Stimulated activated CD4-positive, alpha-beta T cell treated with anti-CD3 and anti-CD28 coated beads, Interleukin-1b, Interleukin-23, amount 100 ng/mL, for 24 hours (primary cell): ENCODE measurements around the gene OR13J1.
A peak's percentile ranks its signal among the peaks of the same experiment; 100 is the strongest.

Source experiments
- DNase-seq, 4 experiments: peaks; one replicate each; pipeline ENCODE4 v3.0.0-alpha.2; 2020; ENCODE audit warnings: low read depth in 4 of 4, low spot score in 1 of 4

OR13J1 gene

DNA sequence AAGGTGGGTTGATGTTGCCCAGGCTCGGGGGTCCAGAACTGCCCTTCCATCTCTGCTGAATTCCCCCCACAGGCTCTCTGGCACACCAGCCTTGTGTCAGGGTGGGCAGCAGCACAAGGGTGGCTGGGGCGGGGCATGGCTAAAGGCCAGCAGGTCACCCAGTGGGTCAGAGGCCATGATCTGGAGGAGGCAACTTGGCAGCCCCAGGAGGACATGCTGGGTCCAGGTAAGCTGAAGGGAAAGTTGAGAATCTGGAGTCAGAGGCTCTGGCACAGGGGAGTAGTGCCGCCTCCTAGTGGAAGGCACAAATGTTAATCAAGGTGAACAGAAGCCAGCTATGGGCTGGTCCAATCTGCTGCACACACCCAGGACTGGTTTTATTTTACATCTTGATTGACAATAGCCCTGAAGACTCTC lies 35.0 kb downstream of the OR13J1 start:
- DNase-seq, result no peak

DNA sequence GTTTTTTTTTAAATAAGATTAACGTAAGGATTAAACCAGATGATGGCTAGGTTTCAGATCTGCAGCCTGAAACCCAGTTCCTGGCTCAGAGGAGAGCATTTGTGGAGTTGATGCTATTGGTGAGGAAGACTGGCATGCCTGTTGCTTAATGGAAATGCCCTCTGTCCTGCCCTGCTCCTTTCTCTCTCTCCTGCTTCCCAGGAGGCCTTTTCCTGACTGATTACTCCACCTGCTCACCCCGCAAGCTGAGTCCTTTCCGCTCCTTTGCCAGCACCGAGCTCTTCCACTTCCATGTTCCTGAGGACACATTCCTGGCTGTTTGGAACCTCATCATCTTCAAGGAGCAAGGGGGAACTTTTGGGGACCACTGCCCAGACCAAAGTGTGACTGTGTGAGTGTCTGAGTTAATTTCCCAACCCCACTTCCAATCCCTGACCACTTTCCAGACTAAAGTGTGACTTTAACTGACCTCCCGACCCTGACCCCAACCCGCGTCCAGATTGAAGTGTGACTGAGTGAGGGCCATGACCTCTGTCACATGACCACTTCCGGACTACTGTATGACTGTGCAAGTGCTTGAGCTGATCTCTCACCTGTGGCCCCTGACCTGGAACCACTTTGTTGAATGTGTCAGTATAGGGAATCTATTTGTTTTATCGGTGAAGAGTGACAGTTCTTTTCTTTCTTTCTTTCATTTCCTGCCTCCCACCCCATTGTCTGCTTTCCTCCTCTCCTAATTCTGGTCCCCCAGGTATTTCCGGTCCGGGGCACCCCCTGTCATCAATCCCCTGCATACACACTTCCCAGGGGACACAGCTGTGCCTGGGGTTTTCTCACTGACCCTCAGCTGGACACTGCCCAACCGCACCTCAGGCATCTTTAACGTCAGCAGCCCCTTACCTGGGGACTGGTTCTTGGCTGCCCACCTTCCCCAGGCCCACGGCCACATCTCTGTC lies 35.7 kb downstream of the OR13J1 start:
- no peak for DNase-seq

GRCh38 chr9:35832814-35833213 lies 37.4 kb downstream of the OR13J1 start:
- no peak for DNase-seq

DNA sequence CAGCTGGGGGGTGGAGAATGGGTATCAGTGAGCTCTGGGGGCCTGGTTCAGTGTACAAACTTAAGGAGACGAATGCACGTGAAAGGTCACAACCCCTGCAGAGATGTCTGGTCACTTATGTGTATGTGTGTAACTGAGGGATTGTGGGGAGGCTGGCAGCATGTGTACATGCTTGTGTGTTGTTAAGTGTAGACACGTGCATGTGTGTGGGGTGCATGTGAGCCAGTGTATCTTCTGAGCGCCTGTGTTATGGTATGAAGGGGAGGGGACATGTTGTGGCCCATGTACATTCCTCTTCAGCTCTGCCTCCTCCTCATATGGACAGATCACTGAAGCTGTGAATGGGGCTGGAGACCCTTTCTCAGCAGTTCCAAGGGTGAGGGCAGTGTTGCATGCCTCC lies 39.2 kb downstream of the OR13J1 start:
- DNase-seq, result no peak

GRCh38 chr9:35829764-35830096 lies 40.5 kb downstream of the OR13J1 start:
- DNase-seq, result no peak

DNA sequence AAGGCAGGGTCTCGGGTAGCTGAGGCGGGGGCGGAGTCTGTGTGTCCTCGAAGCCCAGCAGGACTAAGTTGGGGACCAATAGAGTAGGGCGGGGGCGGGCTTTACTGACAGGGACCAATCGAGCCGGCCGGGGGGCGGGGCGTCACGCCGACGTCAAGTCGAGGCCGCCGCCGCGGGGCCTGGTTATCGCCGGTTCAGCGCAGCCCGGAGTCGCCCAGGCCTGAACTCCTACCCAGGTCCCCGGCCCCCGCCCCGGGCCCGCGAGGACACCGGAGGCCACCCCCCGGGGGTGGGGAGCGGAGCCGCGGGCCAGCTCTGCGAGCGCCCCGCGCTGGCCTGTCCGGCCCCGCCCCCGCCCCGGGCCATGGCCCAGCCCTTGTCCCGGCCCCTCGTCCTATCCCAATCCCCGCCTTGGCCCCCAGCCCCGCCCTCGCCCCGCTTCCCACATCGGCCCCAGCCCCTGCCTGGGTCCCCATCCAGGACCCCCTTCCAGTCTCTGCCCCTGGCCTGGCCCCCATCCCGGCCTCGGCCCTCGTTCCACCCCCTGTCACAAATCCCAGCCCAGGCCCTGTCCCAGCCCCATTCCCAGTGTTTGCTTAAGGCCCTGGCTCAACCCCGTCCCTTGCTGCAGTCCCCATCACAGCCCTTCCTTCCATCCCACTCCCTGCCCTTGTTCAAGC lies 41.0 kb downstream of the OR13J1 start, which contains the start of gene TMEM8B:
Gene TMEM8B (plus strand): TSS at position 145 of the 680 bp plus-strand sequence. CDS start 220 bp downstream, at position 365.
- peak; percentile 92 to 97 (median 96) for DNase-seq

GRCh38 chr9:35828716-35829083 lies 41.5 kb downstream of the OR13J1 start, which contains the start of gene FAM221B:
Gene FAM221B (minus strand): TSS chr9:35828732. CDS start chr9:35826161, 2,571 bp downstream.
- DNase-seq, result no peak

DNA sequence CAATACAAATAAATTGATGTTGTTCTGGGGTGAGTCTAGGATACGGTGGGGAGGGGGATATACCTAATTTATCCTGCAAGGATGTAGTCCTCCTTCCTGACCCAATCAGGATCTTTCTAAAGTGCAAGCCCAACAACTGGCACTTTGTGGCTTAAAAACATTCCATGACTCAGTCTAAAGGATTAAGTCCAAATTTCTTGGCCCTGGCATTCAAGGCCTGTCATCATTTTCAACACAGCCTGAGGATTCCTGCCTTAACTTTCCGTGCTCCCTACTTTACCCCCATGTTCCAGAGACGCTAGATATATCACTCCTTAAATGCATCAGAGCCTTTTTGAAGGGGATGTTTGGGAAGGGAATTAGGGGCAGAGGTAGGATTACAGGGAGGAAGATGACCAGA lies 42.7 kb downstream of the OR13J1 start:
- DNase-seq, result no peak

GRCh38 chr9:35826071-35826701 lies 44.0 kb downstream of the OR13J1 start:
- DNase-seq, result no peak

GRCh38 chr9:35822926-35823325 lies 47.3 kb downstream of the OR13J1 start:
- no peak for DNase-seq

DNA sequence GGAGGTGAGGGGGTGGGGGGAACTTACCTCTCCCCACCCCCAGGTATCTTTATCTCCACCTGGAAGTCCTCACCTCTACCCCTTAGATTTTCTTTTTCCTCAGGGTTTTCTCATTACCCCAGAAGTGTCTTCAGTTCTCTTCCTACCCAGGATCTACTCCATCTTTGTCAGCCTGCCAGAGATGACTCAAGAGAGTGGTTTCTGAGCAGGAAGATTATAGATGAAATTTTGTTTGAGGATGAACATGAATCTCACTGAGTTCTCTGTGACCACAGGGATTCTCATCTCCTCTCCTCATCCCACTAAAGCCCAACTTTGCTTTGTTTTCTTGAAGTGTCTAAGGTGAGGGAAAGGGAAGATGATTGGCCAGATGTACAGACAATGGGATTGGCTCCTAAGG lies 50.1 kb downstream of the OR13J1 start:
- no peak for DNase-seq
